HG02943 (cell line): ENCODE results near the gene FAM156A.
"Not testable (repeated sequence)": the region's sequence is repeated elsewhere in the genome, so short reads cannot be mapped to it uniquely, and the experiment has no call there.

ENCODE experiments used
- ATAC-seq: cut with Tn5 transposase; IDR thresholded peaks from one replicate; pipeline ENCODE4 v1.9.1; 2021; ENCODE audit warnings: mild to moderate bottlenecking, low read depth, moderate library complexity; ENCODE audit not compliant: unreplicated experiment

FAM156A gene, protein sequence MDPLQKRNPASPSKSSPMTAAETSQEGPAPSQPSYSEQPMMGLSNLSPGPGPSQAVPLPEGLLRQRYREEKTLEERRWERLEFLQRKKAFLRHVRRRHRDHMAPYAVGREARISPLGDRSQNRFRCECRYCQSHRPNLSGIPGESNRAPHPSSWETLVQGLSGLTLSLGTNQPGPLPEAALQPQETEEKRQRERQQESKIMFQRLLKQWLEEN

DNA sequence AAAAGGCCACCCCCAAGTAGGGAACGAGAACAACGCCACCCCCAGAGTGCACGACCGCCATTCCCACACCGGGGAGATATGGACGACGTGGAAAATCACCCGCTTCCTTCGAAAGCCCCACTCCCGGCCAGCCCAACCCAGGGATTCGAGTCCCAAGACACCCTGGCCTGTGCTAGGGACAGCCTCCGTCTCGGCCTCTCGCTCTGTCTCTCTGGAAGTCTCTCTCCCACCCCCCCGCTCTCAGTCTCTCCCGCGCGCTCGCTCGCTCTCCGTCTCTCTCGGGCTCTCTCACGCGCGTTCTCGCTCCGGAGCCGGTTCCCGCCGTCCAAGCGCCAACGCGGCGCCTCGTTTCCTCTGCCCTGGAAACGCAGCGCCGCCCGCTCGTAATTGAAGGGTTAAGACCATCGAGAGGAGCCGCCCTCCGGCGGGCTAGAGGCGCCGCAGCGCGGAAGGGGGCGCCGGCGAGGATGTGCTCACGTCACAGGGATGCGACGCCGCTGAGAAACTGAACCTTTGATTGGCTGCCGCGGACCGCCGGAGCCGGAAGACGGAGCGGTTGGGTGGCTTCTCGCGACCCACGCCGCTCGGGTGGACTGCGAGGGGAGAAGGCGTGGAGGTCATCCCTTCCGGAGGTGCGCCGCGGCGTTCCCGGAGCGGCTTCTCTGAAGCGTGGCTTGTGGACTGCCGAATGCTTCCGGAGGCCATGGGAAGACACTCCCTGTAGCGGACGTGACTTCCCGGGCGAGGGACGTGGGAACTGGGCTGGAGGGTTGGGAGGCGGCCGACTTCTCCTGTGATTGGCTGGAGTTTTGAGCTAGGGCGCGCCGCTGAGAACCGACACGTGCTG lies at the start of gene FAM156A:
FAM156A (minus strand) TSS at position 406 of the 847 bp plus-strand sequence. CDS start 9,930 bp downstream, outside the sequence.
- ATAC-seq = peak; percentile 88

DNA sequence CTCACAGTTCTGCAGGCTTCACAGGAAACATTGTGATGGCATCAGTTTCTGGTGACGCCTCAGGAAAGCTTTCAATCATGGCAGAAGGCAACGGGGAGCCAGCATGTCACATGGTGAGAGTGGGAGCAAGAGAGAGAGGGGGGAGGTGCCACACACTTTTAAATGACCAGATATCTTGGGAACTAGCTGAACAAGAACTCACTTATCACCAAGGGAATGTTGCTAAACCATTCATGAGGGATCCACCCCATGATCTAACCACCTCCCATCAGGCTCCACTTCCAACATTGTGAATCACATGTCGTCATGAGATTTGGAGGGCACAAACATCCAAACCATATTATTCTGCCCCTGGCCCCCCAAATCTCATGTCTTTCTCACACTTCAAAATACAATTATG lies 47.0 kb upstream of the FAM156A start:
- no peak for ATAC-seq

DNA sequence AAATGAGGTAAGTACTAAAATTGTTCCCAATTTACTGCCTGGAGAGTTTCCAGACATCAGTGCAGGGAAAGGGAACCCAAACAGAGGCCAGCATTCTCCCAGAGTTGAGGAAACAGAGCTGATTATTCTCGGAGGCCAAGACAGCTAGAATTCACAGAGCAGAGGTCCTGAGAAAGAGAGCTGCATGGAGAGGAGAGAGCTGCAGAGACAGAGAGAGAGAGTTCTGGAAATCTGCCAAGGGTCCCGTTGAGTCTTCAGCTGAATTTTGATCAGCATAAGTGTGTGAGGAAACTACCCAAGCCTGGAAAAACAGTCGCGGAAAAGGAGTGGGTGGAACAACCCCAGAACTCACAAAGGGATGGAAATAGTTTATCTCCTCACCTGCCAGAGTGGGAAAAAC lies 46.5 kb upstream of the FAM156A start:
- ATAC-seq = no peak

DNA sequence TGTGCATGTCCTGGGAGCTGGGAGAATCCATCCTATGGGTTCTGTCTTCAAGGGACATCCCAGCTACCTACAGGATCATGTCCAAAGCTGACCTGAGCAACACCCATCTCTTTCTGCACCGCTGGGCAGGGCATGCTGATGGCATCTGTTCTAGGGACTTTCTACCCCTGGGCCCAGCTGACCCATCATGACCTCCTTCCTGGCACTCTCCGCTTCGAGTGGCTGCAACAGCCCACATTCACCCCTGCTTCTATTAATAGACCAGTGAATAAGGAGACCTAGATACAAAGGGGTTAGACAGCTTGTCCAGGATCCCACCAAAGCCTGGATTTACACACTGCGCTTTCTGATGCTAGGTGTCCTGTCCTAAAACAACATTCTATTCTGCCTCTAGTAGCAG lies 45.7 kb upstream of the FAM156A start:
- ATAC-seq = no peak

DNA sequence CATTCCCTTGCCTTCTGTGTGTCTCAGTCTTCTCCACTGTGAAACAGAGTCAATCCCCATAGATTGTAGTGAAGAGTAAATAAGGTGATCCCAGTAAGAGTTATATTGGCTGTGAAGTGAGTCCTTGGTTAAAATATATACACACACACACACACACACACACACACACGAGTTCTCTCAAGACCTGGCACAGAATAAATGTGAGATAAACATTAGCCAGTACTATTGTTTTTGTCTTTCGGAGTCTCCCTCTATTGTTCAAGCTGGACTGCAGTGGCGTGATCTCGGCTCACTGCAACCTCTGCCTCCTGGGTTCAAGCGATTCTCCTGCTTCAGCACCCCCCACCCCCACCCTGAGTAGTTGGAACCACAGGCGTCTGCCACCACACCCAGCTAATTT lies 44.8 kb upstream of the FAM156A start:
- ATAC-seq = no peak

DNA sequence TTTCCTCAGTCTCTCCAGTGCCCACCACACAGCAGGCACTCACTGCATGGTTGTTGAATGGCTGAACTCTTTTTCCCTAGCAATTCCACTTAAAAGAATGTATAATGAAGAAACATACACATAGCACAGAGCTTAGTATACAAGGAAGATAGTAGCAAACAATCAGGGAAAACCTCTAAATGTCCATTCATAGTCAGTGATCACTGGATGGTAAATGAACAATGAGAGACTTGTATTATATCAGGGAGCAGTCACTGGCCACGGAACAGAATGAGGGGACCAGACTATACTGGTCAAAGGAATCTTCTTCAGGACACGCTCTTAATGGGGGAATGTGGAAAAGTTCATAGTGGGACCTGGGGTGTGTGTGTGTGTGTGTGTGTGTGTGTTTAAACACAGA lies 43.6 kb upstream of the FAM156A start:
- ATAC-seq = no peak

DNA sequence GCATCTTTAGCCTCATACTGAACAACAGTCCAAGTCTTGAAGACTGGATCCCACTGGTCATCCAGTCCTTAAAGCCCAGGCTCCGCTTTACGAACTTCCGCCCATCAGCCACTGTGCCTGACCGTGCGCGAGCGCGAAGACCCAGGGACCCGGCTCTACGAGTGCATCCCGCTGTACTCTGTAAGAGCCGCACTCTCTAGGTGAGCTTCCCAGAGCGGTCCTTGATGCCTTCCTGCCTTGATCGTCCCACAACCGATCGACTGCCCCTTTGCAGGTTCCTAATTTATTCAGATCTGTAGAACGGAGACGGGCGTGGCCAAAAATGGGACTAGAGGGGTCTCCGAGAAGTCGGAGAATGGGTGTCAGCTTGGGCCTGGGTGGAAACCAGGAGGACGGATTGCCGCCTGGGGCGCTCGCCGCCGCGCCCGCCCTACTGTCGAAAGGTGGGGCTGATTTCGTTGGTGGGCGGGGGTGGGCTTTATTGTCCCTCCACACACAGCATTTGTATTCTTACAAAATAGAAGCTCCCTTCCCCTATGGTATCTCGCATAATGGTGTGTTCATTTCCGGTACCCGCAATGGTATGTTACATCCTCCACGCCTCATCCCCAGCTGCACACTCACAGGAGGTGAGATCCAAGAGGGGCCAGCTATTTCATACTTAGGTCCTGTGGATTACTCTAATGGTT lies 42.3 kb upstream of the FAM156A start:
- ATAC-seq = no peak

DNA sequence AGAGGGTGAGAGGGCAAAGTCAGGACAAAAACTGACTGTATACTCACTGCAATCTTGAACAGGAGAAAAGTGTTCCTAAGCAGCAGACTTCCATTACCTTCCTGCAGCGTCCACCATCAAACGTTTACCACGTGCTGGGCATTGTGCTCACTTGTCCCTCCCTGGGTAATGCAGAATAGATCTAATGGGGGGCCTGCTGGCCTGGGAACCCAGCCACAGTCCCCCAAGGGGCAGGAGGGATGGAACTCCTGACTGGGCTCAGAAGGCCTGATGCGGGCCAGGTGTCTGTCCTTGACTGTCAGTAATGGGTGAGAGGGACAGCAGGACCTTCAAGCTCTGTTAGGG lies 37.6 kb upstream of the FAM156A start:
- no peak for ATAC-seq

DNA sequence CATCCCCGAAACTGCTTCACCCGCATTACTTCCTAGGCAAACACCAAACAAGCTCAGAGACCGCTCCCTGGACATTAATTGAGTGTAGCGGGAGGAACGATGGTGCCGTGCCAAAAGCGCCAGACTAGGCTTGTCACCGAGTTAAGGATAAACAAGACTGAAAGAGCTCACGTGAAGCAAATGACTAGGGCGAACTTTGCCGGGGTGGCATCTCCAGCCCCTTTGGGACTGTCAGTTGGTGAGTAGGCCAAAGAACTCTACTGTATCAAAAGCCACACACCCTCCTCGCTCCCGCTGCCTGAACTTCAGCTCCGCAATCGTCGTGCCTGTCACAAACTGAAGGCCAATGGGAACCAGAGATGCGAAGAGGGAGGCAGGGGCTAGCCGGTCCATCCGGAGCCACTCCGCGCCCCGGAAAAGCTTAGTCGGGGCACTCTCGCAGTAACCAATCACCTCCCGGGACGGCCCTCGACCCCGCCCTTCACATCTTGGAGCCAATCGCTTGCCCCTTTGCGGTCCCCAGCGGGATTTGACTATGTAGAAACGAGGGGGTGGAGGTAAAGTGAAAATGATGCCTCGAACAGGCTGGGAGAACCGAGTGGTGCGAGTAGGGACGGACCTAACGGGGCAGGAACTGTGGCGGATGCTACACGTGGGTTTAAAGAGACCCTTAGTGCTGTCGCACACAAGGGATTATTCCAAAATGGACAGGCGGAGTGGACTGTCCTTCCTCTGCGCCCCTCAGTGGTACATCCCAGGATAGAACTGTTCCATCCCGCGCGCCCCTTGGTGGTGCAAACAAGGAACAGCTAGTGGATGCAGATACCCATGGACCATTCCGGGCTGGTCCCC lies 37.0 kb upstream of the FAM156A start:
- ATAC-seq = peak; percentile 93

DNA sequence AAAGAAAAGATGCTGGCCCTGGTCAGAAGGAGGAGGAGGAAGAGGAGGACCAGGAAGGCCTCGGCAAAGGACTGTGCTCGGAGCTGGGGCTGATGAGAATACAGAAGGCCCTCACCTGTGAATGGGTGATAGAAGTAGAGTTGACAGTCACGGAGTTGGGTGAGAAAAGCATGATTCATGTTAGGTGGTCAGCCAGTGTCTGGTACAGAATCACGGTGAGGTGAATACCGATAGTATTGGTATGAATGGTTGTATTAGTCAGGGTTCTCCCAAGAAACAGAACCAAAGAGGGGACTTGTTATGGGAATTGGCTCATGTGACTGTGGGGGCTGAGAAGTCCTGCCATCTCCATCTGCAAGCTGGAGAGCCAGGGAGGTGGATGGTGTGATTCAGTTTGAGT lies 32.5 kb upstream of the FAM156A start:
- no peak for ATAC-seq

DNA sequence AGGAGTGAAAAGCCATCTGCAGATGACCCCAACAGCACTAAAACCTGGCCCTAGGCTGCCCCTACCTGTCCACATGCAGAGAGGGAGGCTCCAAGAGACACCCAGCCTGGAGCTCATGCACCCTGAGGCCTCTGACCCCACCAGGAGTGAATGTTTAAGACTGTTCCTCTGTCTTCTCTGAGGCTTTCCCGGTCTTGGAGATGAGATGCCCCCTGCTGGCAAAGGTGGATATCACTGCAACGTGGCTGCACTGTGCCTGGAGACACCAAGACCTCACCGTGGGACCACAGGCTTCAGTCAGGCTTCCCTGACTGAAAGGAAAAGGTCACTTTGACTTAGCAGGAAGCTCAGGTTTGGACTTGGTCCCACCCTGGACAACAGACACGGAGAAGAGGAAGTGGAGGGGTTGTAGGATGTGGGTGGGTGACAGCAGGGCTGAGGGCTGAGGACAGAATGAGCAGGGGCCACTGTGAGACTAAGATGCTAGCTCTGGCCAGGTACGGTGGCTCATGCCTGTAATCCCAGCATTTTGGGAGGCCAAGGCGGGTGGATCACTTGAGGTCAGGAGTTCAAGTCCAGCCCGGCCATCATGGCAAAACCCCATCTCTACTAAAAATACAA lies 31.8 kb upstream of the FAM156A start:
- peak; percentile 79 for ATAC-seq

DNA sequence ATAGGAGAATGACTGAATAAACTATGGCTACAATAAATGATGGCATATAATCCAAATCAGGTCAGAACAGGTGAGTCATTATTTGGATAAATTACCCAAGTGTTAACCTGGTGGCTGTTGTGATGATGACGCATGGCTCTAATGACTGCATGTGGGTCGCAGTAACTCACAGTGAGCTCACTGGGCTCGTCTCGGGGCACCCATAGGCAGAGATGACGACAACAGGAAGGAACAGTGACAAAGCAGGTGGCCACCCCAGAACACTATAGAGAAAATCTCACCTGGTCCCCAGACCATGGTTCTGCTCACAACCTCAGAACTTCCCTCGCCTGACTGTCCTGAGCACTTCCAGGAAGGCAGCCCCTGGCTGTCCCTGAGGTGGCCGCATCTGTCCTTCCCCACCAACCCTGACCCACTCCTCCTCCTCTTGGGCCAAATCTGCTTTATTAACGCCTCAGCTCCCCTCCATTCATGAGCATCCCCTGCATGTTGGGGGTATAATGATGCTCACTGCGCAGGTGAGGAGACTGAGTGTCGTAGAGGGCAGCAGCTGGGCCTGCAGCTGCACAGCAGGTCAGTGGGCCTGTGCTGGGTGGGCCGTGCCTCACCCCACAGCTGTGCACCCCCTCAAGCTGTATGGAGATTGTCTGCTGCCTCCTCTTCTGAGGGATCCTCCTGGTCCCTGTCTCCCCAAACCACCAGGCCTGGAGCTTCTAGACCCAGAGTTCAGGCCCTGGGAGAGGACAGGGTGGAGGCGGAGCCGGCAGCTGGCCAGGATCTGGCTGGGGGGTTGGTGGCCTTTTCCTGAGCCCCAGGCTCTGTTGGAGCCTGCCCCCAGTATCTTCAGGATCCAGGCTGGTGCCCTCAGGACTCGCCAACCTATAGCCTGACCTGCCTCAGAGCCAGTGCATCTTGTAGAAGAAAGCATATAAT lies 30.9 kb upstream of the FAM156A start:
- ATAC-seq = no peak

DNA sequence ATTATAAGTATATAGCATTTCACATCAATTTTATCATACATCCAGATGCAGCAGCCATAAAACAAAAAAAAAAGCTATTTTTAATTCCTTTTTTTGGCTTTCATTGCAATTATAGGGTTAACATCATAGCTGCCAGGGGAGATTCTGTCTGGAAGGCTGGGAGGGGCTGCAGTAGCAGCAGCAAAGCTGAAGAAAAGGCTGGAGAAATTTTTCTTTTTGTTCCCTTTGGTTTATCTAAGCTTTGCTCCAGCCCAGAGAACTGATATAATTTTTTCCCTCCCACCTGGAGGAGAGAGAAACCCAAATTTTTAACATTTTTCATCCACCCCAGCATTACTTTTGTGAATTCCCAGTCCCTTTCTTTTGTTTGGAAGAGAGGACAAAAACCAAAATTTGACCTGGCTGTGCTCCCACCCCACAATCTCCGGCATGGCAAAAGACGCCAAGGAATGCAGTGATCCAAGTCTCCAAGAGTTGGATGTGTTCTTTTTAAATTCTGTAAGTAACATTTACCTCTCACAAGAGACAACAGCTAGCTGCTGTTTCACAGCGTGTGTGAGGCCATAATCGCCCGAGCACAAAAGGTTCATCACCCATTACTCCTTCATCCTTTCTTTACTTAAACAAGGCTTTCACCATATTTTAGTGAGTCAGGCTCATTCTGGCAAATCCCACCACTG lies 25.1 kb upstream of the FAM156A start:
- no peak for ATAC-seq

DNA sequence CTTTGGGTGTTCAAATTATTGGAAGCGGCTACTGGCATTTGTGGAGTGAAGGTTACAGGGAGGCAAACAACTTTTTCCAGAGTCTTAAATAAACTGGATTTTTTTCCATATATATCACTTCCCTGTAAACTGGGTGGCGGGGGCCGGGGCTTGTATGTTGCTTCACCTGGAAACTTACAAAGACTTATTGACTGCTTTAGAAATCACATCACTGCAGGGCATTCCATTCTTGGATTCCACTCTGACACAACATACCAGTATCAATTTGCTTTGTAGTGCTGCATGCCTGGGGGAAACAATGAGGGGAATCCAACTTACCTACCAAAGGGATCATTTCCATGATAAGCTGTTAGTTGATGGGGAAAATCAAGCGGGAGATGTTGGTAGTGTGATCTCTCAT lies 21.7 kb upstream of the FAM156A start:
- no peak for ATAC-seq

DNA sequence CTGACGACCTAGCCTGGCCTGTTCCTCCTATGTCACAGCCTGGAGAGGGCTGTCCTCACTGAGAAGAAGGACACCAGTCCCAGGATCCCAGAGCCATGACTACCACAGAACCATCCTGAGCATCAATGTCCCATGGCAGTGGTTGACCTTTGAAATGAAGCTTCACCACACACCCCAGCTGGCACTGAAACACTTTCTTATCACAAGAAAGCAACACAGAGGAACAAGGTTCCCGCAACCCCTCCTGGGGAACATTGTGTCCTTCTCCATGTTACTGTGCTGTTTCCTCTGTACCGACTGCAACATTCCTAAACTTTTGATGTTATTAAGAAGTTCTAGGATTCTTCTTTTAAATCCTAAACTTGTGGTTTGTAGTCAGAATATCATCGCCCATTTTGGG lies 21.2 kb upstream of the FAM156A start:
- ATAC-seq = no peak

DNA sequence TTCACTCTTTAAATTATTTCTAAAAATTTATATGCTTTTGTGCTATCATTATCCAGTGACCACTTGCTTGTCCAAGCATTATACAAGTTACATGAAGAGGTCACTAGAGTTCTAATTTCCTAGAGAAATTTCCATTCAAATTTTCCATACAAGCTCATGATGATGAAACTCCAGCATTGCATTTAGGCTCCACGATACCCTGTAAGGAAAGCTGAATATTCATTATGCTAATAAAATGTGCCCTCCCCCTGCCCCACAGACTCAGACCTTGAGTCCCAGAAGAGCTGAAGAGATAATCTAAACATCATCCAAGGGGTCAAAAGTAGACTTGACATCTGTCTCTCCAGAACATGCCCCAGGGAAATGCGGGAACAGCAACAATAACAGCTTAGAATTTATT lies 19.6 kb upstream of the FAM156A start:
- ATAC-seq = no peak

DNA sequence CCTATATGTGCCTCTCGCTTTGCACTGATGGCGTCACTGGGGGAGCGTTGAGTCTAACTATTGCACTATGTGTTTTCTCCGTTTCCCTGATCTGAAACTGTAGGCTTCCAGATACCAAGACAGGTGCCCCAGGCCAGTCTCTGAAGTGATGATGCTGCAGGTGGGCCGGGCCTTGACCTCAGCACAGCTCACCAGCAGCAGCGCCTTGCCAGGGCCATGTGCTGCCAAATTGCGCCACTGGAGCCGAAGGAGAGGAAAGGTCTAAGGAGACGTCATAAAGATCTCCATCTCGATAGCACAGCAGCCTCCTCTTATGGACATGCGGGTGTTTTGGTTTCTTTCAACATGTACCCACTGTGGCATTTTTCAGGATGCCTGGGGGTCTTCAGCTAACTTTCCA lies 17.3 kb upstream of the FAM156A start:
- not testable (repeated sequence) for ATAC-seq

DNA sequence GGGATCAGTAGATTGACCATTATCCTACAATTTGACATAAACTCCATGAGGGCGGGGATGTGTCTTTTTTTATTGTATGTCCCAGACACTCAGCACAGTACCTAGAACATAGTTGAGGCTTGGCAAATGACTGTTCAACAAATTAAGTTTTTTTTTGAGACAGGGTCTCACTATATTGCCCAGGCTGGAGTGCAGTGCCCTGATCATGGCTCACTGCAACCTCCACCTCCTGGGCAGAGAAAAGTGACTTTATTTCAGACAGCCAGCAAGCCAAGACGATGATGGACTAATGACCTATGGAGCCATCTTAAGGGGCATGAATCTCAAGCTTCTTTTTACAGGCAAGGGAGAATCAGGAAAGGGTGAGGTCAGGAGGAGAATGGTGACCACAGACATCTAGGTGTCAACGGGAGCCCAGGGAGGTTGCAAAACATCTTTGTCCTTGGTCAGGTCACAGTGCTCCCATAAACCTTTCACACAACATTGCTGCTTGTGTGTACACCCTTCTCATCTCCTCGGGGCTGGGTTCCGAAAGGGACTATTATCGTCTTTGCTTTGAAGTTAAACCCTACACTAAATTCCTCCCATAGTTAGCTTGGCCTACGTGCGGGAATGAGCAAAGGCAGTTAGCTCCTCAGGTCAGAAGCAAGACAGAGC lies 16.1 kb upstream of the FAM156A start:
- not testable (repeated sequence) for ATAC-seq
